ENCODE measurements around the gene CPNE5.

The CPNE5 gene

GRCh38 chr6:36852481-36853147 lies 13.4 kb upstream of the CPNE5 start:
- no peak for TF ChIP-seq CTCF (IDR thresholded peaks at IDR 0.05; ENCODE audit: insufficient read depth, low read length, missing control alignments)

GRCh38 chr6:36851626-36852025 lies 12.4 kb upstream of the CPNE5 start:
- DNase-seq (ENCODE audit: low read depth, low spot score), result no peak
- ChIA-PET POLR2A (no interaction called here), CTCF (interaction anchor here (0.7 to 8.3 kb wide), 31 partner anchors 8 to 371 kb away, joined by 3 to 169 read pairs (median 6); partner anchors contain the start of genes C6orf89 and PPIL1)
- no peak for TF ChIP-seq CTCF (IDR thresholded peaks at IDR 0.05; ENCODE audit: insufficient read depth, low read length, missing control alignments)
- no peak overlapping the region for H3K4me3 ChIP-seq (ENCODE audit: low read depth, low read length)

More at GRCh38 chr6:36852481-36853147, 13.4 kb upstream of the CPNE5 start:
- H3K4me3 ChIP-seq (ENCODE audit: low read depth, low read length), result no peak overlapping the region
- ChIA-PET CTCF (interaction anchor here (0.7 to 8.3 kb wide), 25 partner anchors 7 to 237 kb away, joined by 3 to 169 read pairs (median 8); partner anchors contain the start of genes C6orf89 and PPIL1), POLR2A (interaction anchor here (1.1 kb wide), 2 partner anchors 21 to 22 kb away, joined by 3 to 5 read pairs; partner anchors contain the start of gene PPIL1)
- peak; percentile 28 for DNase-seq (ENCODE audit: low read depth, low spot score)

- DNase-seq (ENCODE audit: low read depth, low spot score), result peak; percentile 14
Measured at GRCh38 chr6:36851149-36851614, 11.9 kb upstream of the CPNE5 start.

GRCh38 chr6:36850021-36850420 lies 10.8 kb upstream of the CPNE5 start:
- CTCF ChIA-PET, result interaction anchor here (0.8 to 8.3 kb wide), 18 partner anchors 8 to 235 kb away, joined by 3 to 169 read pairs (median 7); partner anchors contain the start of gene PPIL1
- no peak for DNase-seq (ENCODE audit: low read depth, low spot score)
- POLR2A ChIA-PET, result no interaction called here
- H3K4me3 ChIP-seq (ENCODE audit: low read depth, low read length), result no peak overlapping the region
- TF ChIP-seq CTCF (IDR thresholded peaks at IDR 0.05; ENCODE audit: insufficient read depth, low read length, missing control alignments), result no peak

More at GRCh38 chr6:36851149-36851614, 11.9 kb upstream of the CPNE5 start:
- POLR2A ChIA-PET, result no interaction called here
- CTCF ChIA-PET, result interaction anchor here (0.9 to 8.3 kb wide), 25 partner anchors 9 to 372 kb away, joined by 3 to 169 read pairs (median 8); partner anchors contain the start of gene PPIL1
- no peak overlapping the region for H3K4me3 ChIP-seq (ENCODE audit: low read depth, low read length)
- peak; percentile 67 for TF ChIP-seq CTCF (IDR thresholded peaks at IDR 0.05; ENCODE audit: insufficient read depth, low read length, missing control alignments)

DNA sequence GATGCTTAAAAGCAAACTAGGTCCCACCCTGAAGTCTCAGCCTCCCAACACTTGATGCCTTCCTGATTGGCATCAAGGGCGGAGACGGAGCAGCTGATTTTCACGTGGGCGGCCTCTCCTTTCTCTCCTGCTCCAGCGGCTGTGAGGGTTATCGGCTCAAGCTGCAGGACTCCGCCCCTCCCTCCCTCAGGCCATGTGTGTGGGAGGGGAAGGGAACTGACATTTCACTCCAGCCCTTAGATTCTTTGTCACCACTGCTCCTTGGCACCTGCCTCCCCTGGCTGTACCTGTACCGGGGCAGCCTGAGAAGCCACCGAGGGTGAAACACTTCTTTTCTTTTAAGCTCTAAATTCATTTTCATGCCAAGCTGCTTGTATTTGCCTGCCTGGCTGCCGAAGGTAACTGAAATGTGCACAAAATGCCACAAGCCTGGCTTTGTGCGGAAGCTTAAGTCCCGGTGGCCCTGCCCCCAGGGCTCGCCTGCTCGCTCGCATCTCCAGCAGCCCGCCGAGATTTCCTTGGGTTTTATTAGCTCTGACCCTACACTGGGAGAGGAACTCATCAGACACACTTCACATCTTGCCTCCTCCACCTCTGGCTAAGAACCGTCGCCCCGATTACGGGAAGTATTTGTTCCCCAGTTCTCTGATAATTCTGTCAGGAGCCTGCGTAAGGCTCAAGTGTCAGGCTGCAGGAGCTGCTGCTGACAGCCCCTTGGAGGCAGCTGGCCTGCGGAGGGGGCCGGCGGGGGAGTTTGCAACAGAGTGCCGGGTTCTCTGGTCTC lies 9.6 kb upstream of the CPNE5 start:
- no peak overlapping the region; the same call in 1 of the 2 replicates for H3K4me3 ChIP-seq (ENCODE audit: low read depth, low read length)
- no peak for DNase-seq (ENCODE audit: low read depth, low spot score)
- ChIA-PET POLR2A (no interaction called here), CTCF (interaction anchor here (0.8 to 8.3 kb wide), 20 partner anchors 7 to 234 kb away, joined by 3 to 169 read pairs (median 6); partner anchors contain the start of gene PPIL1)
- TF ChIP-seq CTCF (IDR thresholded peaks at IDR 0.05; ENCODE audit: insufficient read depth, low read length, missing control alignments), result no peak
